IMR-90 (cell line): Measurements from ENCODE around the gene CAVIN2. TPM values are rescaled to one million over a fixed set of nuclear protein-coding genes. Genes with fewer than 3 reads are reported as not detected.

Experiments used
- ATAC-seq: fragments of 200-7000 bp; cut with Tn5 transposase; 2 replicates; pipeline ENCODE4 v1.9.1; 2020; ENCODE audit warnings: low read depth, mild to moderate bottlenecking, moderate library complexity
- BruUV-seq: library from RNA; stranded (reverse); fragments of 400-500 nt; replicated peaks from 2 replicates; lab custom pipeline; 2021; lab: Mats Ljungman, UMichigan
- CTCF ChIA-PET: fragments of 300-600 bp; formaldehyde crosslinking; extraction: SDS; loops from one replicate; lab custom pipeline; 2021; ENCODE audit warnings: antibody characterized with exemption; lab: Yijun Ruan, JAX
- POLR2A ChIA-PET: fragments of 300-600 bp; sonication (Branson Sonifier 250); formaldehyde crosslinking; loops from one replicate; lab custom pipeline; 2022; ENCODE audit warnings: antibody characterized with exemption; ENCODE audit not compliant: unreplicated experiment; lab: Charles Lee
- DNase-seq: peaks from one replicate; pipeline ENCODE4 v3.0.0; 2013
- H2AFZ ChIP-seq: replicated peaks from 2 replicates; pipeline ENCODE3; 2013; ENCODE audit warnings: low read length, mild to moderate bottlenecking; ENCODE audit not compliant: poor library complexity
- H2AK5ac ChIP-seq: 2 replicates; pipeline ENCODE4 v1.6.1; 2013; ENCODE audit warnings: low read depth, low read length, inconsistent platforms
- H2AK9ac ChIP-seq: replicated peaks from 2 replicates; pipeline ENCODE3; 2013; ENCODE audit warnings: mild to moderate bottlenecking, low read depth, low read length, moderate library complexity; ENCODE audit not compliant: poor library complexity
- H2BK120ac ChIP-seq: 2 replicates; pipeline ENCODE4 v1.6.1; 2013; ENCODE audit warnings: low read depth, low read length, inconsistent platforms
- H2BK15ac ChIP-seq: 3 replicates; pipeline ENCODE4 v1.6.1; 2013; ENCODE audit warnings: low read depth, low read length, inconsistent platforms
- H2BK20ac ChIP-seq: 2 replicates; pipeline ENCODE4 v1.6.1; 2013; ENCODE audit warnings: low read depth, mild to moderate bottlenecking, inconsistent platforms, low read length, moderate library complexity
- H2BK5ac ChIP-seq: 2 replicates; pipeline ENCODE4 v1.6.1; 2013; ENCODE audit warnings: mild to moderate bottlenecking, low read depth, low read length, inconsistent platforms; ENCODE audit not compliant: poor library complexity, severe bottlenecking
- H3K14ac ChIP-seq: replicated peaks from 2 replicates; pipeline ENCODE4 v1.6.1; 2013; ENCODE audit warnings: low read depth, low read length, inconsistent platforms
- H3K18ac ChIP-seq: 2 replicates; pipeline ENCODE4 v1.6.1; 2013; ENCODE audit warnings: low read depth, low read length, control low read depth
- H3K23ac ChIP-seq: 2 replicates; pipeline ENCODE4 v1.6.1; 2013; ENCODE audit warnings: low read depth, low read length, inconsistent platforms
- H3K27ac ChIP-seq: 2 replicates; pipeline ENCODE4 v1.5.1; 2013; ENCODE audit warnings: mild to moderate bottlenecking, control low read depth, low read length; ENCODE audit not compliant: insufficient read depth
- H3K27me3 ChIP-seq: 2 replicates; pipeline ENCODE4 v1.6.1; 2013; ENCODE audit warnings: low read length; ENCODE audit not compliant: control insufficient read depth, insufficient read depth
- H3K36me3 ChIP-seq: 2 replicates; pipeline ENCODE4 v1.6.1; 2013; ENCODE audit warnings: low read length, mixed read lengths; ENCODE audit not compliant: control insufficient read depth, insufficient read depth
- H3K4ac ChIP-seq: 2 replicates; pipeline ENCODE4 v1.6.1; 2013; ENCODE audit warnings: low read depth, low read length, inconsistent platforms
- H3K4me1 ChIP-seq: 2 replicates; pipeline ENCODE4 v1.6.1; 2013; ENCODE audit warnings: low read length, mixed read lengths; ENCODE audit not compliant: control insufficient read depth, insufficient read depth
- H3K4me2 ChIP-seq: 2 replicates; pipeline ENCODE4 v1.6.1; 2013; ENCODE audit warnings: low read depth, mild to moderate bottlenecking, control low read depth, low read length, moderate library complexity
- H3K4me3 ChIP-seq: 2 replicates; pipeline ENCODE4 v1.5.1; 2013; ENCODE audit warnings: low read depth, mild to moderate bottlenecking, control low read depth, low read length, moderate library complexity; ENCODE audit not compliant: insufficient read depth
- H3K56ac ChIP-seq: 2 replicates; pipeline ENCODE4 v1.6.1; 2013; ENCODE audit warnings: low read length, inconsistent platforms; ENCODE audit not compliant: insufficient read depth; ENCODE audit errors: extremely low read depth
- H3K79me1 ChIP-seq, 2 experiments: 2 replicates each; pipeline ENCODE4 v1.6.1; 2013; ENCODE audit warnings: low read length in 2 of 2, inconsistent platforms in 1 of 2, low read depth in 1 of 2
- H3K9ac ChIP-seq: 2 replicates; pipeline ENCODE4 v1.6.1; 2013; ENCODE audit warnings: low read depth, low read length, control low read depth
- H3K9me1 ChIP-seq: 2 replicates; pipeline ENCODE4 v1.6.1; 2013; ENCODE audit warnings: low read length, inconsistent platforms; ENCODE audit not compliant: insufficient read depth
- H3K9me3 ChIP-seq: 2 replicates; pipeline ENCODE4 v1.6.1; 2013; ENCODE audit warnings: low read length; ENCODE audit not compliant: control insufficient read depth, insufficient read depth
- H4K20me1 ChIP-seq: 2 replicates; pipeline ENCODE4 v1.6.1; 2013; ENCODE audit warnings: low read length, inconsistent platforms; ENCODE audit not compliant: insufficient read depth
- H4K5ac ChIP-seq: 2 replicates; pipeline ENCODE4 v1.6.1; 2013; ENCODE audit warnings: mild to moderate bottlenecking, low read depth, low read length, control low read depth
- H4K8ac ChIP-seq, 2 experiments: 2 replicates each; pipeline ENCODE4 v1.6.1; 2013; ENCODE audit warnings: low read depth in 2 of 2, low read length in 2 of 2, control low read depth in 1 of 2, inconsistent platforms in 1 of 2
- H4K91ac ChIP-seq: 2 replicates; pipeline ENCODE4 v1.6.1; 2013; ENCODE audit warnings: low read depth, low read length, inconsistent platforms; ENCODE audit not compliant: insufficient read depth
- BHLHE40 ChIP-seq: fragments of 150-350 bp; IDR thresholded peaks from 2 replicates; pipeline ENCODE4 v1.6.1; 2016; ENCODE audit warnings: mild to moderate bottlenecking, low read depth, low read length
- CEBPB ChIP-seq: IDR thresholded peaks from 2 replicates; pipeline ENCODE4 v1.6.1; 2012; ENCODE audit warnings: low read depth, low read length, improper control_type of control experiment
- CHD1 ChIP-seq: IDR thresholded peaks from 2 replicates; pipeline ENCODE4 v1.6.1; 2012; ENCODE audit warnings: low read depth, low read length, improper control_type of control experiment
- CTCF ChIP-seq: conservative IDR thresholded peaks from 2 replicates; pipeline ENCODE4 v1.5.1; 2012; ENCODE audit warnings: mild to moderate bottlenecking, low read depth, low read length, improper control_type of control experiment
- ELK1 ChIP-seq: fragments of 150-350 bp; IDR thresholded peaks from 2 replicates; pipeline ENCODE4 v1.6.1; 2016; ENCODE audit warnings: low read depth, mild to moderate bottlenecking, low read length, moderate library complexity, borderline replicate concordance
- MAFK ChIP-seq: IDR thresholded peaks from 2 replicates; pipeline ENCODE4 v1.6.1; 2012; ENCODE audit warnings: low read depth, low read length, improper control_type of control experiment
- MAZ ChIP-seq: IDR thresholded peaks from 2 replicates; pipeline ENCODE4 v1.6.1; 2012; ENCODE audit warnings: low read depth, mild to moderate bottlenecking, low read length, improper control_type of control experiment, moderate library complexity, borderline replicate concordance
- MXI1 ChIP-seq: IDR thresholded peaks from 2 replicates; pipeline ENCODE4 v1.6.1; 2012; ENCODE audit warnings: low read depth, mild to moderate bottlenecking, low read length, moderate library complexity, borderline replicate concordance
- NFE2L2 ChIP-seq: fragments of 150-350 bp; IDR thresholded peaks from 2 replicates; pipeline ENCODE4 v1.6.1; 2016; ENCODE audit warnings: low read depth, mild to moderate bottlenecking, low read length
- POLR2A ChIP-seq: IDR thresholded peaks from 2 replicates; pipeline ENCODE4 v1.6.1; 2012; ENCODE audit warnings: mild to moderate bottlenecking, low read depth, low read length
- RAD21 ChIP-seq: IDR thresholded peaks from 2 replicates; pipeline ENCODE4 v1.6.1; 2012; ENCODE audit warnings: low read length, improper control_type of control experiment
- RCOR1 ChIP-seq: IDR thresholded peaks from 2 replicates; pipeline ENCODE4 v1.6.1; 2012; ENCODE audit warnings: mild to moderate bottlenecking, low read length, improper control_type of control experiment; ENCODE audit not compliant: insufficient replicate concordance
- SMC3 ChIP-seq: fragments of 150-350 bp; IDR thresholded peaks from 2 replicates; pipeline ENCODE4 v1.6.1; 2016; ENCODE audit warnings: low read depth, mild to moderate bottlenecking, antibody characterized with exemption, low read length, moderate library complexity
- USF2 ChIP-seq: fragments of 150-350 bp; IDR thresholded peaks from 2 replicates; pipeline ENCODE4 v1.6.1; 2017; ENCODE audit warnings: mild to moderate bottlenecking, antibody characterized with exemption, low read length, low read depth
- WGBS, 2 experiments: methylation state at CpG; one replicate each; pipeline versions ENCODE4 v1.1.5 to v1.1.7; 2013; ENCODE audit warnings: missing lambda C conversion rate in 2 of 2; ENCODE audit not compliant: insufficient read length in 1 of 2; ENCODE audit errors: extremely low coverage in 2 of 2; 5-methylcytosine and 5-hydroxymethylcytosine counted together
- dilution Hi-C: fragments of 300-500 bp; cut with HindIII; formaldehyde crosslinking; loops from one replicate; pipeline ENCODE4 v1.14.3; 2018; ENCODE audit warnings: low sequenced_read_pairs; ENCODE audit not compliant: unreplicated experiment
- in situ Hi-C: fragments of 300-500 bp; cut with MboI; formaldehyde crosslinking; loops from 3 replicates; pipeline ENCODE4 v1.14.3; 2019; ENCODE audit warnings: low sequenced_read_pairs, inconsistent platforms, mixed read lengths
- intact Hi-C: fragments of 100-400 bp; cut with micrococcal nuclease; formaldehyde crosslinking; loops from 2 replicates; pipeline ENCODE4 v1.10.0; 2022
- polyA plus RNA-seq, 3 experiments: library from polyadenylated mRNA; depleted of rRNA; stranded (reverse); fragments of >200 nt; gene quantifications; 2 replicates each; pipeline ENCODE4 v1.2.3, GENCODE V29; 2012; ENCODE audit warnings: low replicate concordance in 1 of 3
- total RNA-seq: library from RNA; depleted of rRNA; stranded (reverse); fragments of >200 nt; gene quantifications from 2 replicates; pipeline ENCODE4 v1.2.3, GENCODE V29; 2012

Gene CAVIN2
- total and polyA plus RNA-seq, 2 of the 4 experiments (the other 2 are of a cell fraction): 7.7 to 11.5 TPM

- no peak for DNase-seq
- no CpG with 5 or more reads among the region's 6 CpGs for WGBS, 2 experiments
- no peak for TF ChIP-seq MXI1
- no peak for TF ChIP-seq RCOR1
- no peak for TF ChIP-seq MAFK
- no peak for TF ChIP-seq NFE2L2
- TF ChIP-seq SMC3: no peak
- TF ChIP-seq CEBPB: no peak
- TF ChIP-seq CTCF: no peak
- no peak for TF ChIP-seq CHD1
- no peak for TF ChIP-seq POLR2A
- no peak for TF ChIP-seq BHLHE40
- TF ChIP-seq USF2: no peak
- no peak for TF ChIP-seq ELK1
- TF ChIP-seq RAD21: no peak
- no peak for TF ChIP-seq MAZ
Observed at GRCh38 chr2:191854382-191855372, 7.8 kb upstream of the CAVIN2 start.

More at GRCh38 chr2:191854382-191855372, 7.8 kb upstream of the CAVIN2 start:
- Histone ChIP-seq H4K91ac (no peak overlapping the region), H2AFZ (no peak overlapping the region), H4K5ac (no peak overlapping the region), H3K18ac (0 out of 2 replicates have a peak overlapping the region, but pooled peaks have one; percentile 64), H2AK5ac (no peak overlapping the region), H4K20me1 (no peaks in the 10 kb centered on the region), H3K9me1 (no peaks in the 10 kb centered on the region), H3K4me1 (peaks cover 2% of the 10 kb centered on the region; the same call in 1 of the 2 replicates), H3K4me3 (no peak overlapping the region), H3K9ac (no peak overlapping the region), H3K4ac (no peak overlapping the region), H3K9me3 (no peaks in the 10 kb centered on the region), H2BK120ac (no peak overlapping the region; the same call in 1 of the 2 replicates), H2BK5ac (no peak overlapping the region), H3K36me3 (no peaks in the 10 kb centered on the region), H2BK15ac (no peak overlapping the region), H3K4me2 (no peak overlapping the region), H2AK9ac (no peak overlapping the region), H4K8ac (no peak overlapping the region), H2BK20ac (no peak overlapping the region; the same call in 1 of the 2 replicates), H3K79me1 (no peaks in the 10 kb centered on the region), H3K27me3 (no peaks in the 10 kb centered on the region), H3K27ac (no peak overlapping the region), H3K14ac (no peak overlapping the region), H3K56ac (no peak overlapping the region), H3K23ac (no peak overlapping the region)
- intact Hi-C loops: no loop called here
- BruUV-seq: no TSS peak
- in situ Hi-C loops: no loop called here
- ATAC-seq: no peak
- ChIA-PET CTCF (no interaction called here), POLR2A (no interaction called here)
- dilution Hi-C loops: no loop called here
